ES-I3 (cell line): Measurements from ENCODE around the gene PARL.

Experiments
- H3K36me3 ChIP-seq: 2 replicates; pipeline ENCODE4 v1.6.1; 2013; ENCODE audit warnings: mild to moderate bottlenecking, low read length, control low read depth, moderate library complexity; ENCODE audit not compliant: insufficient read depth
- H3K4me1 ChIP-seq: 2 replicates; pipeline ENCODE4 v1.6.1; 2013; ENCODE audit warnings: mild to moderate bottlenecking, control low read depth, low read length; ENCODE audit not compliant: insufficient read depth
- H3K9ac ChIP-seq: 2 replicates; pipeline ENCODE4 v1.6.1; 2013; ENCODE audit warnings: low read depth, mild to moderate bottlenecking, low read length, moderate library complexity
- H3K9me3 ChIP-seq: 2 replicates; pipeline ENCODE4 v1.6.1; 2013; ENCODE audit warnings: mild to moderate bottlenecking, low read length, moderate library complexity; ENCODE audit not compliant: control insufficient read depth, insufficient read depth

The PARL gene

GRCh38 chr3:183812761-183813445 lies 71.8 kb downstream of the PARL start:
- H3K4me1 ChIP-seq: no peaks in the 10 kb centered on the region
- H3K9me3 ChIP-seq: no peaks in the 10 kb centered on the region
- H3K9ac ChIP-seq: no peak overlapping the region
- H3K36me3 ChIP-seq: peaks cover 20% of the 10 kb centered on the region

- no peaks in the 10 kb centered on the region for H3K9me3 ChIP-seq
- H3K9ac ChIP-seq: no peak overlapping the region
- H3K36me3 ChIP-seq: peaks cover 28% of the 10 kb centered on the region
- H3K4me1 ChIP-seq: no peaks in the 10 kb centered on the region
These were observed 73.0 kb downstream of the PARL start for GRCh38 chr3:183811638-183812037.

- H3K9ac ChIP-seq: no peak overlapping the region
- no peaks in the 10 kb centered on the region for H3K9me3 ChIP-seq
- peaks cover 30% of the 10 kb centered on the region for H3K36me3 ChIP-seq
- H3K4me1 ChIP-seq: no peaks in the 10 kb centered on the region
These were observed 73.8 kb downstream of the PARL start for GRCh38 chr3:183810643-183811594.

- Histone ChIP-seq H3K4me1 (no peaks in the 10 kb centered on the region), H3K9me3 (no peaks in the 10 kb centered on the region), H3K36me3 (peaks cover 42% of the 10 kb centered on the region)
These were observed 75.4 kb downstream of the PARL start for GRCh38 chr3:183809270-183809669.

GRCh38 chr3:183808355-183808754 lies 76.3 kb downstream of the PARL start:
- no peaks in the 10 kb centered on the region for H3K4me1 ChIP-seq
- no peak overlapping the region for H3K9ac ChIP-seq
- no peaks in the 10 kb centered on the region for H3K9me3 ChIP-seq
- H3K36me3 ChIP-seq: peaks cover 47% of the 10 kb centered on the region

More at GRCh38 chr3:183809270-183809669, 75.4 kb downstream of the PARL start:
- H3K9ac ChIP-seq: no peak overlapping the region

GRCh38 chr3:183807881-183808280 lies 76.8 kb downstream of the PARL start:
- H3K9ac ChIP-seq: no peak overlapping the region
- no peaks in the 10 kb centered on the region for H3K9me3 ChIP-seq
- H3K36me3 ChIP-seq: peaks cover 51% of the 10 kb centered on the region
- no peaks in the 10 kb centered on the region for H3K4me1 ChIP-seq

- Histone ChIP-seq H3K36me3 (peaks cover 54% of the 10 kb centered on the region), H3K9ac (no peak overlapping the region), H3K4me1 (no peaks in the 10 kb centered on the region), H3K9me3 (no peaks in the 10 kb centered on the region)
These were observed 77.4 kb downstream of the PARL start for GRCh38 chr3:183807209-183807728.

- Histone ChIP-seq H3K4me1 (no peaks in the 10 kb centered on the region), H3K9me3 (no peaks in the 10 kb centered on the region), H3K36me3 (peaks cover 65% of the 10 kb centered on the region), H3K9ac (no peak overlapping the region)
These were observed 81.7 kb downstream of the PARL start for GRCh38 chr3:183802989-183803388.

- no peaks in the 10 kb centered on the region for H3K9me3 ChIP-seq
- H3K4me1 ChIP-seq: no peaks in the 10 kb centered on the region
- peaks cover 55% of the 10 kb centered on the region for H3K36me3 ChIP-seq
- no peak overlapping the region for H3K9ac ChIP-seq
These were observed 83.1 kb downstream of the PARL start for GRCh38 chr3:183801601-183802000.

GRCh38 chr3:183800243-183800863 lies 84.3 kb downstream of the PARL start:
- peaks cover 45% of the 10 kb centered on the region for H3K36me3 ChIP-seq
- H3K4me1 ChIP-seq: no peaks in the 10 kb centered on the region
- no peaks in the 10 kb centered on the region for H3K9me3 ChIP-seq
- no peak overlapping the region for H3K9ac ChIP-seq

GRCh38 chr3:183799461-183799860 lies 85.2 kb downstream of the PARL start:
- peaks cover 42% of the 10 kb centered on the region for H3K36me3 ChIP-seq
- no peaks in the 10 kb centered on the region for H3K4me1 ChIP-seq
- H3K9me3 ChIP-seq: no peaks in the 10 kb centered on the region
- no peak overlapping the region for H3K9ac ChIP-seq

GRCh38 chr3:183797996-183798395 lies 86.7 kb downstream of the PARL start:
- H3K36me3 ChIP-seq: peaks cover 36% of the 10 kb centered on the region

GRCh38 chr3:183796372-183796771 lies 88.3 kb downstream of the PARL start:
- Histone ChIP-seq H3K4me1 (no peaks in the 10 kb centered on the region), H3K9me3 (no peaks in the 10 kb centered on the region)

More at GRCh38 chr3:183797996-183798395, 86.7 kb downstream of the PARL start:
- no peaks in the 10 kb centered on the region for H3K9me3 ChIP-seq
- no peak overlapping the region for H3K9ac ChIP-seq
- no peaks in the 10 kb centered on the region for H3K4me1 ChIP-seq

GRCh38 chr3:183794452-183794851 lies 90.2 kb downstream of the PARL start:
- Histone ChIP-seq H3K36me3 (peaks cover 29% of the 10 kb centered on the region), H3K4me1 (no peaks in the 10 kb centered on the region), H3K9ac (no peak overlapping the region), H3K9me3 (no peaks in the 10 kb centered on the region)

More at GRCh38 chr3:183796372-183796771, 88.3 kb downstream of the PARL start:
- peaks cover 33% of the 10 kb centered on the region for H3K36me3 ChIP-seq
- H3K9ac ChIP-seq: no peak overlapping the region
